ENCODE data around the gene EAF2.
A peak's percentile ranks its signal among the peaks of the same experiment; 100 is the strongest.

Gene EAF2

GRCh38 chr3:121863801-121864200, 28.8 kb downstream of the EAF2 start:
- DNase-seq, result no peak

GRCh38 chr3:121869736-121870135, 34.7 kb downstream of the EAF2 start:
- DNase-seq, result no peak

GRCh38 chr3:121870717-121871116, 35.7 kb downstream of the EAF2 start:
- DNase-seq, result no peak

- no peak for DNase-seq
Measured at GRCh38 chr3:121871430-121871829, 36.4 kb downstream of the EAF2 start.

GRCh38 chr3:121878411-121878810, 43.4 kb downstream of the EAF2 start:
- no peak for DNase-seq

GRCh38 chr3:121883507-121883906, 48.5 kb downstream of the EAF2 start:
- peak; percentile 11 for DNase-seq

- DNase-seq, result no peak
Measured at GRCh38 chr3:121885386-121885785, 50.4 kb downstream of the EAF2 start.

- no peak for DNase-seq
Measured at GRCh38 chr3:121894301-121894990, 59.4 kb downstream of the EAF2 start, which contains the start of gene SLC15A2. Gene SLC15A2, plus strand, starts transcription at chr3:121894401. Its CDS starts 76 bp downstream, at chr3:121894477.

GRCh38 chr3:121895121-121895520, 60.1 kb downstream of the EAF2 start:
- DNase-seq, result no peak

GRCh38 chr3:121895736-121896135, 60.7 kb downstream of the EAF2 start:
- no peak for DNase-seq

GRCh38 chr3:121896823-121897222, 61.8 kb downstream of the EAF2 start:
- DNase-seq, result no peak

GRCh38 chr3:121897296-121897695, 62.3 kb downstream of the EAF2 start:
- DNase-seq, result no peak

- DNase-seq, result no peak
Measured at GRCh38 chr3:121913305-121913990, 78.4 kb downstream of the EAF2 start.

GRCh38 chr3:121914081-121914998, 79.3 kb downstream of the EAF2 start:
- DNase-seq, result no peak

- no peak for DNase-seq
Measured at GRCh38 chr3:121916189-121916588, 81.2 kb downstream of the EAF2 start.

- DNase-seq, result no peak
Measured at GRCh38 chr3:121918779-121919483, 83.9 kb downstream of the EAF2 start.

GRCh38 chr3:121924734-121925133, 89.7 kb downstream of the EAF2 start:
- no peak for DNase-seq

- no peak for DNase-seq
Measured at GRCh38 chr3:121926380-121926779, 91.4 kb downstream of the EAF2 start.

Measured in NCI-H146 (cell line).